ENCODE results near the gene CLASP1. TPM values are rescaled to one million over a fixed set of nuclear protein-coding genes. Genes with fewer than 3 reads are reported as not detected.

CLASP1 gene
- total and polyA plus RNA-seq, 7 donors, result 2.4 to 117 (median 53.9) TPM

DNA sequence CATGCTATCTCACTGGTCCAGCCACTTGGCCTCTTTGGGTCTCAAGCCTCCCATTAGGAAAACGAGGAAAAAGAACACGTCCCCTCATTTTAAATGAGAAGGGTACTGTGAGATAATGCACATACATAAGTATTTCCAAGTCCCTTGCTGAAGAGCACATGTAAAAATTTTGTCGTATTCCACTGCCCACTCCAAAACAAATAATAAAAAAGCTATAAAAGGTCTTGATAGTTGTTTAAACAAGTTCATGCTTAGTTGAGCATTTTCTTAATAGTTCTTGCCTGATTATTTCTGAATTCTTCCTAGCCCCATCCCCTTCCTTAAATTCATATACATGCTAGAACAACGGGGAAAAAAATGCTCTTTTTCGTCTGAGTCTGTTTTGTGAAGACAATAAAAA lies 228.8 kb downstream of the CLASP1 start:
- WGBS, 2 donors, result 87 to 91% methylated on average over 5 of the region's 5 CpGs
- H3K27ac ChIP-seq, result no peak overlapping the region
- no peak for DNase-seq
- TF ChIP-seq, protein P1, sequence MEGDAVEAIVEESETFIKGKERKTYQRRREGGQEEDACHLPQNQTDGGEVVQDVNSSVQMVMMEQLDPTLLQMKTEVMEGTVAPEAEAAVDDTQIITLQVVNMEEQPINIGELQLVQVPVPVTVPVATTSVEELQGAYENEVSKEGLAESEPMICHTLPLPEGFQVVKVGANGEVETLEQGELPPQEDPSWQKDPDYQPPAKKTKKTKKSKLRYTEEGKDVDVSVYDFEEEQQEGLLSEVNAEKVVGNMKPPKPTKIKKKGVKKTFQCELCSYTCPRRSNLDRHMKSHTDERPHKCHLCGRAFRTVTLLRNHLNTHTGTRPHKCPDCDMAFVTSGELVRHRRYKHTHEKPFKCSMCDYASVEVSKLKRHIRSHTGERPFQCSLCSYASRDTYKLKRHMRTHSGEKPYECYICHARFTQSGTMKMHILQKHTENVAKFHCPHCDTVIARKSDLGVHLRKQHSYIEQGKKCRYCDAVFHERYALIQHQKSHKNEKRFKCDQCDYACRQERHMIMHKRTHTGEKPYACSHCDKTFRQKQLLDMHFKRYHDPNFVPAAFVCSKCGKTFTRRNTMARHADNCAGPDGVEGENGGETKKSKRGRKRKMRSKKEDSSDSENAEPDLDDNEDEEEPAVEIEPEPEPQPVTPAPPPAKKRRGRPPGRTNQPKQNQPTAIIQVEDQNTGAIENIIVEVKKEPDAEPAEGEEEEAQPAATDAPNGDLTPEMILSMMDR (IDR thresholded peaks at IDR 0.05), result no peak
- no peak for TF ChIP-seq POLR2AphosphoS5 (IDR thresholded peaks at IDR 0.05)
- TF ChIP-seq EP300 (IDR thresholded peaks at IDR 0.05), result no peak
- TF ChIP-seq POLR2A (IDR thresholded peaks at IDR 0.05), result no peak
- H3K9me3 ChIP-seq, result no peaks in the 10 kb centered on the region
- no peaks in the 10 kb centered on the region for H3K4me1 ChIP-seq
- no peaks in the 10 kb centered on the region for H3K27me3 ChIP-seq
- peaks cover 0 to 70% (median 13%) of the 10 kb centered on the region in 4 donors for H3K36me3 ChIP-seq
- H3K4me3 ChIP-seq, result no peak overlapping the region
- intact Hi-C loops (cut with DNase I), result no loop called here

DNA sequence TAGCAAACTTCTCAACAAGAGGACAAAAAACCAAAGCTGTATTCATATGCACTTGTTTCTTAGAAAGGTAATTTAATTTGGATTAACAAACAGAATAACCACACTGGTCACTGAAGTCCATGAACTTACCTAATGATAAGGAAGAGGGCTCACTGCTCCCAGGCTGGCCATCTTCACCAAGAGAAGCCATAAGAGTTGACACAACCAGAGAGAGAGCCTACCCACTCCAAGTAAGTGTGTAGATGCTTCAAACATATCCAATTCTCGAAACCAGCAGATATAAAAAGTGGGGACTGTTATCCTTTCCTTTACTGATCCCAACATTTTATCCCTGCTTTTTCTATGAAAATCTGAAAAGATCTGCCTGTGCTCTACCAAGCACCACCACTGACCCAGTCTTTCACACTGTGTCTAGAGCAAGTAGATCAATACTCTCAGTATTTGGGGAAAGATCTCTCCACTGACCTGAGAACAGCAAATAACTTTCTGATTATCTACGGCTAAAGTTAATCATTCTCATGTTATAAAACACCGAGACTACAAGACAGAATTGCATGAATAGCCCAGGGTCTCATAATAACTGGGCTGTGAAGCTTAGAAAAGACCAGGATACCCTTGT lies 230.1 kb downstream of the CLASP1 start:
- intact Hi-C loops (cut with DNase I), result no loop called here
- peaks cover 0 to 72% (median 11%) of the 10 kb centered on the region in 4 donors for H3K36me3 ChIP-seq
- no peak overlapping the region for H3K4me3 ChIP-seq
- H3K4me1 ChIP-seq, result no peaks in the 10 kb centered on the region
- H3K9me3 ChIP-seq, result no peaks in the 10 kb centered on the region
- no peak for DNase-seq
- TF ChIP-seq, protein P1 (IDR thresholded peaks at IDR 0.05), result no peak
- TF ChIP-seq EP300 (IDR thresholded peaks at IDR 0.05) (no peak), POLR2AphosphoS5 (IDR thresholded peaks at IDR 0.05) (no peak), POLR2A (IDR thresholded peaks at IDR 0.05) (no peak)
- no peaks in the 10 kb centered on the region for H3K27me3 ChIP-seq
- 54 to 83% methylated on average over 3 of the region's 3 CpGs for WGBS, 2 donors
- no peak overlapping the region for H3K27ac ChIP-seq

DNA sequence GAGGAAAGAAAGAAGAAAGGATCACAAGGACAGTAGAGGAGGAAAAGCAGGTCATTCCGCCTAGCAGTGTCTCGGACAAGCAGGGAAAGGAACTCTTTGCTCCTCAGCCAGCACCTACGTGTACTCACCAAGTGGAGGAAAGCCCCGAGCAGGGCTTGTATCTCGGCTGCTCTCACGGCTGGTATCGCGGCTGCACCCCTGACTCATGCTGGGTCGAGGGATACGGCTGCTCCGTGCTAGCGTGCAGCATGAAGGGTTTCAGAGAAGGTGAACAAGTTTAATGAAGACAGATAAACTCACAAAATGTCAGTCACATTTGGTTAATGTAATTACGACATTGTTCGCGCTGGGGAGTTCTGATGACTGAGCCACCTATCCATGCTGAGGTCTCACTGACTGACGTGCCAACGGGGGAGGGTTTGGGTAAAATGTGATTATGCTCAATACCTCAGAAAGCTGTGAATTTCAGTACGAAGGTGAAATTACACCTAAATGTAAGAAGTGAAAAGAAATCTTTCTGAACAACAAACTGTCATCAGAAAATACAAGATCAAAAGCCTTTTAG lies 230.7 kb downstream of the CLASP1 start:
- no peak for DNase-seq
- Histone ChIP-seq H3K4me3 (no peak overlapping the region), H3K9me3 (no peaks in the 10 kb centered on the region), H3K27ac (no peak overlapping the region), H3K36me3 (peaks cover 0 to 71% (median 10%) of the 10 kb centered on the region in 4 donors), H3K4me1 (no peaks in the 10 kb centered on the region), H3K27me3 (no peaks in the 10 kb centered on the region)
- intact Hi-C loops (cut with DNase I), result no loop called here
- TF ChIP-seq POLR2A (IDR thresholded peaks at IDR 0.05) (no peak), POLR2AphosphoS5 (IDR thresholded peaks at IDR 0.05) (no peak), EP300 (IDR thresholded peaks at IDR 0.05) (no peak)
- TF ChIP-seq, protein P1 (IDR thresholded peaks at IDR 0.05), result no peak
- WGBS, 2 donors, result 96% methylated on average over 18 of the region's 18 CpGs

DNA sequence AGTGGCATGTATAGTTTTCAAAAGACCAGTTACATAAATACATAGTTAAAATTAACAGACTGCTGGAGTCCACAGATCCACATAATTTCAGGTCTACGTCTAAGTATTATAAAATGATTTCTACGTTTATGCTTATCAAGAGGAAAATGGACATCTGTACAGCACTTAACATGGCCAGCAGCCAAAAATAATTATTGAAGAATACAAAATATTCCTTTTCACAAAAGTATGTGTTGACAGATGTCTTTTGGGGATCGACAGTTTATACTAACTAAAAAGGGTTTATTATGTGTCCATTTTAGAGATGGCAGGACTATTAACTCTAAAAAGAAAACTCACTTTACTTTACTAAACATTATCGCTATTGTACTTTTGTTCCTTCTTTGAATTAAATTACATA lies 231.4 kb downstream of the CLASP1 start:
- H3K9me3 ChIP-seq, result no peaks in the 10 kb centered on the region
- TF ChIP-seq, protein P1 (IDR thresholded peaks at IDR 0.05), result no peak
- TF ChIP-seq EP300 (IDR thresholded peaks at IDR 0.05) (no peak), POLR2A (IDR thresholded peaks at IDR 0.05) (no peak), POLR2AphosphoS5 (IDR thresholded peaks at IDR 0.05) (no peak)
- peaks cover 0 to 69% (median 10%) of the 10 kb centered on the region in 4 donors for H3K36me3 ChIP-seq
- 66 to 77% methylated on average over 4 of the region's 4 CpGs for WGBS, 2 donors
- no peaks in the 10 kb centered on the region for H3K4me1 ChIP-seq
- DNase-seq, result no peak
- no peak overlapping the region for H3K27ac ChIP-seq
- H3K27me3 ChIP-seq, result no peaks in the 10 kb centered on the region
- intact Hi-C loops (cut with DNase I), result no loop called here
- no peak overlapping the region for H3K4me3 ChIP-seq

Data from sigmoid colon (tissue), 7 donors.